ENCODE measurements around the gene ZBTB25. TPM values are rescaled to one million over a fixed set of nuclear protein-coding genes. Genes with fewer than 3 reads are reported as not detected.

Gene ZBTB25
- total RNA-seq, 1 experiment from 2014 or later: 26.3 TPM

DNA sequence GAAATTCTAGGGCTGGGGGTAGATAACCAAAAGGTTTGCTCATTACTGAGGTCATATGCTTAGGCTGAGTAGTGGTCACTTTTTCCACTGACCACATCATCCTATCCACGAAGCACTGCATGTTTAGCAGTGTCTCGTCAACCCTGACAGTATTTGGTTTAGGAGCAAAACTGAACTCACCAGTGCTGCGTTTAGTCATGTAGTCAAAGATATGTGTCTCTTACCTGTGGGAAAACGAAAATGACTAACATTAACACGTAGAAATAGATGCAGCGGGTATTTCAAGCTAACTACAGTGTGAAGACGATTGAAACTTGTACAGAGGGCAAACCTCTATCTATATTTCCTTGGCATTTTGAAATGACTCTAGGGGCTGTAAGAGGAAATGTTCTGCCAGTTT, 80.9 kb downstream of the ZBTB25 start:
- H3K4me1 ChIP-seq (ENCODE audit: low read length): no peaks in the 10 kb centered on the region
- DNase-seq: no peak
- no peak overlapping the region for H3K4me2 ChIP-seq (ENCODE audit: low read depth, low read length, poor library complexity, severe bottlenecking)
- H4K20me1 ChIP-seq (ENCODE audit: insufficient read depth, low read depth, low read length): no peaks in the 10 kb centered on the region
- H3K79me2 ChIP-seq (ENCODE audit: low read length): 0 out of 2 replicates have a peak, but pooled peaks cover 13% of the 10 kb centered on the region
- H3K36me3 ChIP-seq (ENCODE audit: insufficient read depth, low read length): peaks cover 70% of the 10 kb centered on the region
- no peaks in the 10 kb centered on the region for H3K9me3 ChIP-seq (ENCODE audit: low read length)
- no peak overlapping the region for H3K9ac ChIP-seq (ENCODE audit: low read length)
- no peak overlapping the region for H2AFZ ChIP-seq (ENCODE audit: low read length)
- H3K9me2 ChIP-seq (replicated peaks; ENCODE audit: insufficient read depth, low read length): no peaks in the 10 kb centered on the region
- H3K27ac ChIP-seq (ENCODE audit: low read length): no peak overlapping the region
- no peak overlapping the region for H3K4me3 ChIP-seq (ENCODE audit: low read length)
- no peaks in the 10 kb centered on the region for H3K27me3 ChIP-seq (ENCODE audit: low read length)

- Histone ChIP-seq H3K4me1 (ENCODE audit: low read length) (no peaks in the 10 kb centered on the region), H4K20me1 (ENCODE audit: insufficient read depth, low read depth, low read length) (no peaks in the 10 kb centered on the region), H3K9me3 (ENCODE audit: low read length) (no peaks in the 10 kb centered on the region), H3K79me2 (ENCODE audit: low read length) (0 out of 2 replicates have a peak, but pooled peaks cover 10% of the 10 kb centered on the region), H3K4me2 (ENCODE audit: low read depth, low read length, poor library complexity, severe bottlenecking) (no peak overlapping the region), H3K4me3 (ENCODE audit: low read length) (no peak overlapping the region), H3K27me3 (ENCODE audit: low read length) (no peaks in the 10 kb centered on the region), H3K9ac (ENCODE audit: low read length) (no peak overlapping the region), H3K9me2 (replicated peaks; ENCODE audit: insufficient read depth, low read length) (no peaks in the 10 kb centered on the region), H3K36me3 (ENCODE audit: insufficient read depth, low read length) (peaks cover 70% of the 10 kb centered on the region), H2AFZ (ENCODE audit: low read length) (no peak overlapping the region), H3K27ac (ENCODE audit: low read length) (no peak overlapping the region)
- DNase-seq: no peak
Observed at GRCh38 chr14:64422005-64422404, 81.6 kb downstream of the ZBTB25 start.

DNA sequence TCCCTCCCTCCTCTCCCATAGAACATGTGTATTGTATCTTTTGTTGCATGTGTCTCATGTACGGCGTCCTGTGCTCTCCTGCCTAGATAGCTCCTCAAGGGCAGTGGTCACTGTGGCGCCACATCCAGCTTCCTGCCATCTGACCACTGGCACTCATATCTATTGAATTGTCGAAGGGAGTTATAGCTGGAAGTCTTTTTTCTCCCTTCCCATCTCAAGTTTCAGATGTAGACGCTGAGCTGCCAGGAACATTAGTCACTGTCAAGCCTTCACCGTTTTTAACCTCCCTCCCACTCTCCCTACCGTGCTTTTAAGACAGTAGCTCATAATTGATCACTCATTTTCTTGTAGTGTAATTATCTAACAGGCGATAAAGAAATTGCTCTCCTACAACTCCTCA, 82.5 kb downstream of the ZBTB25 start:
- no peaks in the 10 kb centered on the region for H4K20me1 ChIP-seq (ENCODE audit: insufficient read depth, low read depth, low read length)
- no peak overlapping the region for H3K27ac ChIP-seq (ENCODE audit: low read length)
- no peak overlapping the region for H3K4me2 ChIP-seq (ENCODE audit: low read depth, low read length, poor library complexity, severe bottlenecking)
- no peaks in the 10 kb centered on the region for H3K9me2 ChIP-seq (replicated peaks; ENCODE audit: insufficient read depth, low read length)
- H3K9ac ChIP-seq (ENCODE audit: low read length): no peak overlapping the region
- H3K4me1 ChIP-seq (ENCODE audit: low read length): no peaks in the 10 kb centered on the region
- peaks cover 76% of the 10 kb centered on the region for H3K36me3 ChIP-seq (ENCODE audit: insufficient read depth, low read length)
- H3K9me3 ChIP-seq (ENCODE audit: low read length): no peaks in the 10 kb centered on the region
- no peak overlapping the region for H3K4me3 ChIP-seq (ENCODE audit: low read length)
- H2AFZ ChIP-seq (ENCODE audit: low read length): no peak overlapping the region
- no peaks in the 10 kb centered on the region for H3K27me3 ChIP-seq (ENCODE audit: low read length)
- DNase-seq: no peak
- 0 out of 2 replicates have a peak, but pooled peaks cover 9% of the 10 kb centered on the region for H3K79me2 ChIP-seq (ENCODE audit: low read length)

DNA sequence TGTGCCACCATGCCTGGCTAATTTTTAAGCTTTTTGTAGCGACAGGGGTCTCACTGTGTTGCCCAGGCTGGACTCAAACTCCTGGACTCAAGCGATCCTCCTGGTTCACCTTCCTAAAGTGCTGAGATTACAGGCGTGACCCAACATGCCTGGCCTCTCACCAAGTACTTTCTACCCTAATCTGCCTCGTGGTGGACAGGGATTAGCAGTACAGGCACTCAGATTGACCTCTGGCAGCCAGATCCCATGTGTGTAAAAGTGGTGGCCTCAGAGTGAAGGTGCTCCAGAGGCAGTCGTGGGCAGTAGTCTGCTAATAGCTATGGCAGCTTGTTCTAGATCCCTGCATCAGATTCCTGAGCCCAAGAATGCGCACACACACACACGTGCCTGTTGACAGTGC, 84.6 kb downstream of the ZBTB25 start:
- Histone ChIP-seq H3K36me3 (ENCODE audit: insufficient read depth, low read length) (peaks cover 72% of the 10 kb centered on the region), H3K9ac (ENCODE audit: low read length) (no peak overlapping the region), H3K79me2 (ENCODE audit: low read length) (0 out of 2 replicates have a peak, but pooled peaks cover 9% of the 10 kb centered on the region), H3K4me3 (ENCODE audit: low read length) (no peak overlapping the region), H3K9me3 (ENCODE audit: low read length) (no peaks in the 10 kb centered on the region), H3K27ac (ENCODE audit: low read length) (no peak overlapping the region), H3K4me2 (ENCODE audit: low read depth, low read length, poor library complexity, severe bottlenecking) (no peak overlapping the region), H3K4me1 (ENCODE audit: low read length) (no peaks in the 10 kb centered on the region), H3K27me3 (ENCODE audit: low read length) (no peaks in the 10 kb centered on the region), H3K9me2 (replicated peaks; ENCODE audit: insufficient read depth, low read length) (no peaks in the 10 kb centered on the region), H2AFZ (ENCODE audit: low read length) (no peak overlapping the region), H4K20me1 (ENCODE audit: insufficient read depth, low read depth, low read length) (no peaks in the 10 kb centered on the region)
- no peak for DNase-seq

DNA sequence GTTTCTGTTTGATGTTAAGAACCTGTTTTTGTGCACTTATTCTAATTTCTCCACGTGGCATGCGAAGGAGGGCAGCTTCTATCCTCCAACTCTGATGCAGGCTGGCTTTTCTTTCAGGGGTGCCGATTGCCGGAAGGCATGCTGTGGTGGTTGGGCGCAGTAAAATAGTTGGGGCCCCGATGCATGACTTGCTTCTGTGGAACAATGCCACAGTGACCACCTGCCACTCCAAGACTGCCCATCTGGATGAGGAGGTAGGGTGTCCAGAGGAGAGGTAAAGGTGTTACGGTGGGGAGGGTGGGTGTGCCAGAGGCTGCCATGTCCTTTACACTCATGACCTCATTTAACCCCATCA, 85.9 kb downstream of the ZBTB25 start:
- no peak overlapping the region for H3K4me2 ChIP-seq (ENCODE audit: low read depth, low read length, poor library complexity, severe bottlenecking)
- H3K9ac ChIP-seq (ENCODE audit: low read length): no peak overlapping the region
- no peaks in the 10 kb centered on the region for H3K9me3 ChIP-seq (ENCODE audit: low read length)
- DNase-seq: no peak
- H3K9me2 ChIP-seq (replicated peaks; ENCODE audit: insufficient read depth, low read length): no peaks in the 10 kb centered on the region
- no peak overlapping the region for H3K4me3 ChIP-seq (ENCODE audit: low read length)
- H3K4me1 ChIP-seq (ENCODE audit: low read length): no peaks in the 10 kb centered on the region
- peaks cover 67% of the 10 kb centered on the region for H3K36me3 ChIP-seq (ENCODE audit: insufficient read depth, low read length)
- no peak overlapping the region for H3K27ac ChIP-seq (ENCODE audit: low read length)
- H4K20me1 ChIP-seq (ENCODE audit: insufficient read depth, low read depth, low read length): no peaks in the 10 kb centered on the region
- H2AFZ ChIP-seq (ENCODE audit: low read length): no peak overlapping the region
- H3K79me2 ChIP-seq (ENCODE audit: low read length): 0 out of 2 replicates have a peak, but pooled peaks cover 7% of the 10 kb centered on the region
- H3K27me3 ChIP-seq (ENCODE audit: low read length): no peaks in the 10 kb centered on the region

GRCh38 chr14:64417055-64417770, 86.4 kb downstream of the ZBTB25 start:
- H3K9me2 ChIP-seq (replicated peaks; ENCODE audit: insufficient read depth, low read length): no peaks in the 10 kb centered on the region
- H4K20me1 ChIP-seq (ENCODE audit: insufficient read depth, low read depth, low read length): no peaks in the 10 kb centered on the region
- H3K27ac ChIP-seq (ENCODE audit: low read length): no peak overlapping the region
- no peak for DNase-seq
- 0 out of 2 replicates have a peak, but pooled peaks cover 7% of the 10 kb centered on the region for H3K79me2 ChIP-seq (ENCODE audit: low read length)
- no peak overlapping the region for H2AFZ ChIP-seq (ENCODE audit: low read length)
- H3K4me3 ChIP-seq (ENCODE audit: low read length): no peak overlapping the region
- no peak overlapping the region for H3K4me2 ChIP-seq (ENCODE audit: low read depth, low read length, poor library complexity, severe bottlenecking)
- H3K4me1 ChIP-seq (ENCODE audit: low read length): no peaks in the 10 kb centered on the region
- no peaks in the 10 kb centered on the region for H3K9me3 ChIP-seq (ENCODE audit: low read length)
- H3K36me3 ChIP-seq (ENCODE audit: insufficient read depth, low read length): peaks cover 63% of the 10 kb centered on the region
- H3K9ac ChIP-seq (ENCODE audit: low read length): no peak overlapping the region
- H3K27me3 ChIP-seq (ENCODE audit: low read length): no peaks in the 10 kb centered on the region

DNA sequence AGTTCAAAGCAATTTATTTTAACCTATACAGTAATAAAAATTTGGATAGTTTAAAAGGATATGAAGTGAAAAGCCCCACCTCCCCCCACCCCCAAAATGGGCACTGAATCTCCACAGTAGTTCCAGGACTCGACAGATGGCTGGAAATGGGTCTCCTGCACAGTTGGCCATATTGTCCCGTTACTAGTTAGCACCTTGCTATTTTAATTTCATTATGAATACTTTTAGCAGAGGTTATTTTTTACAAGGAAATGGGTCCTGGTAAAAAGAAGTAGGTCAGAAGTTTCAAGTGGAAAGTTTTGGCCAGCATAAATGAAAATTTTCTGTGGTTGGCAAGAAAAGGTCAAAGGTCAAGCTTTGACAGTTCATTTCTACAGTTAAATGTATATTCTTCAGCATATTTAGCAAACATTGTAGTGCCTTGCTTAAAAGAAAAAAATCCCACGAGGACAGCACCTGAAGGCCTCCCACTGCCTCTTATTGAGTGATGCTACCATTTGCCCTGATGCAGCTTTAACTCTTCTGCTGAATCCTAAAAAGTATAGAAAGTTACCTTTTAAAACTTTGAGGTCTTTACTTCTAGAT, 87.2 kb downstream of the ZBTB25 start:
- no peak for DNase-seq
- no peak overlapping the region for H3K9ac ChIP-seq (ENCODE audit: low read length)
- no peak overlapping the region for H2AFZ ChIP-seq (ENCODE audit: low read length)
- H3K27ac ChIP-seq (ENCODE audit: low read length): no peak overlapping the region
- H3K36me3 ChIP-seq (ENCODE audit: insufficient read depth, low read length): peaks cover 61% of the 10 kb centered on the region
- no peak overlapping the region for H3K4me3 ChIP-seq (ENCODE audit: low read length)
- H3K9me2 ChIP-seq (replicated peaks; ENCODE audit: insufficient read depth, low read length): no peaks in the 10 kb centered on the region
- no peaks in the 10 kb centered on the region for H3K9me3 ChIP-seq (ENCODE audit: low read length)
- H4K20me1 ChIP-seq (ENCODE audit: insufficient read depth, low read depth, low read length): no peaks in the 10 kb centered on the region
- 0 out of 2 replicates have a peak, but pooled peaks cover 7% of the 10 kb centered on the region for H3K79me2 ChIP-seq (ENCODE audit: low read length)
- no peaks in the 10 kb centered on the region for H3K4me1 ChIP-seq (ENCODE audit: low read length)
- no peaks in the 10 kb centered on the region for H3K27me3 ChIP-seq (ENCODE audit: low read length)
- H3K4me2 ChIP-seq (ENCODE audit: low read depth, low read length, poor library complexity, severe bottlenecking): no peak overlapping the region

- H3K27me3 ChIP-seq (ENCODE audit: low read length): no peaks in the 10 kb centered on the region
- H4K20me1 ChIP-seq (ENCODE audit: insufficient read depth, low read depth, low read length): no peaks in the 10 kb centered on the region
- no peaks in the 10 kb centered on the region for H3K9me3 ChIP-seq (ENCODE audit: low read length)
- no peak for DNase-seq
- H3K9me2 ChIP-seq (replicated peaks; ENCODE audit: insufficient read depth, low read length): no peaks in the 10 kb centered on the region
- H3K4me3 ChIP-seq (ENCODE audit: low read length): no peak overlapping the region
- peaks cover 59% of the 10 kb centered on the region for H3K36me3 ChIP-seq (ENCODE audit: insufficient read depth, low read length)
- H3K9ac ChIP-seq (ENCODE audit: low read length): no peak overlapping the region
- H3K4me1 ChIP-seq (ENCODE audit: low read length): peaks cover 23% of the 10 kb centered on the region
- no peak overlapping the region for H3K27ac ChIP-seq (ENCODE audit: low read length)
- peaks cover 39% of the 10 kb centered on the region for H3K79me2 ChIP-seq (ENCODE audit: low read length)
- H3K4me2 ChIP-seq (ENCODE audit: low read depth, low read length, poor library complexity, severe bottlenecking): no peak overlapping the region
- H2AFZ ChIP-seq (ENCODE audit: low read length): no peak overlapping the region
Observed at GRCh38 chr14:64412237-64412636, 91.4 kb downstream of the ZBTB25 start.
